ENCODE results near the gene SPACA6.
"Not testable (repeated sequence)": the region's sequence is repeated elsewhere in the genome, so short reads cannot be mapped to it uniquely, and the experiment has no call there.

The SPACA6 gene

GRCh38 chr19:51735759-51736449 is 42.8 kb downstream of the SPACA6 start:
- no peak overlapping the region for H3K4me3 ChIP-seq (ENCODE audit: low read length)
- no peak for TF ChIP-seq CTCF (IDR thresholded peaks at IDR 0.05; ENCODE audit: insufficient read depth, low read depth, low read length, missing control alignments)
- no peak for DNase-seq (ENCODE audit: low read depth)

DNA sequence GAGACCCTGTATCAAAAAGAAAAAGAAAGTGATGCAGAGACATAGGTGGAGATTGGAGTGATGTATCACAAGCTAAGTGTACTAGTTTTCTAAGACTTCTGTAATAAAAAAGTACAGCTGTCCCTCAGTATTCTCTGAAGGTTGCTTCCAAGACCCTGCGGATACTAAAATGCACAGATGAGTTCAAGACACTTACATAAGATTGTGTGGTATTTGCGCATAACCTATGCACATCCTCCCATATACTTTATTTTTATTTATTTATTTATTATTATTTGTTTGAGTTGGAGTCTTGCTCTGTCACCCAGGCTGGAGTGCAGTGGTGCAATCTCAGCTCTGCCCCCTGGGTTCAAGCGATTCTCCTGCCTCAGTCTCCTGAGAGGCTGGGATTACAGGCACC is 44.3 kb downstream of the SPACA6 start:
- no peak for DNase-seq (ENCODE audit: low read depth)
- no peak overlapping the region for H3K4me3 ChIP-seq (ENCODE audit: low read length)
- no peak for TF ChIP-seq CTCF (IDR thresholded peaks at IDR 0.05; ENCODE audit: insufficient read depth, low read depth, low read length, missing control alignments)

- no peak overlapping the region for H3K4me3 ChIP-seq (ENCODE audit: low read length)
- DNase-seq (ENCODE audit: low read depth), result no peak
- no peak for TF ChIP-seq CTCF (IDR thresholded peaks at IDR 0.05; ENCODE audit: insufficient read depth, low read depth, low read length, missing control alignments)
Observed at GRCh38 chr19:51737924-51738323, 44.8 kb downstream of the SPACA6 start.

DNA sequence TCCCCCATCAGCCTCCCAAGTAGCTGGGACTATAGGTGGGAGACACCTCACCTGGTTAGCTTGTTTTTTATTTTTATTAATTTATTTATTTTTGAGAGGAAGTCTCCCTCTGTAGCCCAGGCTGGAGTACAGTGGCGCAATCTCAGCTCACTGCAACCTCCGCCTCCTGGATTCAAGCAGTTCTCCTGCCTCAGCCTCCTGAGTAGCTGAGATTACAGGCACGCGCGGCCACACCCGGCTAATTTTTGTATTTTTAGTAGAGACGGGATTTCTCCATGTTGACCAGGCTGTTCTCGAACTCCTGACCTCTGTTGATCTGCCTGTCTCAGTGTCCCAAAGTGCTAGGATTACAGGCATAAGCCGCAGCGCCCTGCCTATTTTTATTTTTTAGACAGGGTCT is 45.4 kb downstream of the SPACA6 start:
- DNase-seq (ENCODE audit: low read depth); H3K4me3 ChIP-seq (ENCODE audit: low read length): not testable (repeated sequence)

DNA sequence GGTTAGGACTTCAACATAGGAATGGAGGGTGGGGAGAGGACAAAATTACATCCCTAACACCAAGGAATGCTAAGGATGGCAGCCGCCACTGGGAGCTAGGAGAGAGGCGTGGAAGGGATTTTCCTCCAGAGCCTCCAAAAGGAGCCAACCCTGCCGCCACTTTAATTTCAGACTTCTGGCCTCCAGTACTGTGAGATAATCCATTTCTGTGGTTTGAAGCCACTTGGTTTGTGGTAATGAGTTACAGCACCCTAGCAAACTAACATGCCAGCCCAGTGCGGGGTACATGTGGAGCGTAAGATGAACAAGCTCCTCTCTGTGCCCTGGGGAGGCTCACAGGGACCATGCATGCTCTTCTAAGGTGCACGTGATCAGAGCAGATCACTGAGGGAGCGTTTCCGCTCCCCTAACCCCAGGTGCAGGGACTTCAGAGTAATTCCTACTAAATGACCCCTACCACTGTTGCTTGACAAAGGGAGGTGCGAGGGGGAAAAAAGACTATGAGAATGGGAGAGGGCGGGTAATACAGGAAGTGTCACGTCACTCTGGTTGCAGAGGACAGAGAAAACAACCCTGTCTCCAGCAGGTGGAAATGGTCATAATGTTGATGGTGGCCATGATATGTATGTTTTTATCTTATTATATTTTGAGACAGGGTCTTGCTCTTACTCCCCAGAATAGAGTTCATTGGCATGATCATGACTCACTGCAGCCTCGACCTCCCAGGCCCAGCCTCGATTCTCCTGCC is 46.5 kb downstream of the SPACA6 start:
- DNase-seq (ENCODE audit: low read depth), result no peak
- no peak overlapping the region for H3K4me3 ChIP-seq (ENCODE audit: low read length)
- no peak for TF ChIP-seq CTCF (IDR thresholded peaks at IDR 0.05; ENCODE audit: insufficient read depth, low read depth, low read length, missing control alignments)

- H3K4me3 ChIP-seq (ENCODE audit: low read length), result no peak overlapping the region
- no peak for TF ChIP-seq CTCF (IDR thresholded peaks at IDR 0.05; ENCODE audit: insufficient read depth, low read depth, low read length, missing control alignments)
Observed at GRCh38 chr19:51740356-51740755, 47.2 kb downstream of the SPACA6 start.

GRCh38 chr19:51742789-51743188 is 49.7 kb downstream of the SPACA6 start:
- no peak overlapping the region for H3K4me3 ChIP-seq (ENCODE audit: low read length)
- no peak for TF ChIP-seq CTCF (IDR thresholded peaks at IDR 0.05; ENCODE audit: insufficient read depth, low read depth, low read length, missing control alignments)
- no peak for DNase-seq (ENCODE audit: low read depth)

More at GRCh38 chr19:51740356-51740755, 47.2 kb downstream of the SPACA6 start:
- no peak for DNase-seq (ENCODE audit: low read depth)
